ENCODE data around the gene LRRC42. TPM values are rescaled to one million over a fixed set of nuclear protein-coding genes. Genes with fewer than 3 reads are reported as not detected.

LRRC42 gene
- total and polyA plus RNA-seq, 4 donors, result 9.8 to 14.8 (median 10.9) TPM

GRCh38 chr1:53938136-53938830 is 7.9 kb upstream of the LRRC42 start:
- H3K9me3 ChIP-seq (ENCODE audit: control insufficient read depth in 4 of 4, low read length in 3 of 4), result peaks cover 0 to 4% (median under 1%) of the 10 kb centered on the region in 4 donors
- H3K9ac ChIP-seq (ENCODE audit: low read depth in 1 of 2, low read length in 2 of 2), result no peak overlapping the region
- no peak for DNase-seq (ENCODE audit: low spot score)
- no peak overlapping the region for H3K27ac ChIP-seq (ENCODE audit: low read depth in 1 of 2, low read length in 2 of 2)
- peaks cover 0 to 3% (median 1%) of the 10 kb centered on the region in 4 donors for H3K36me3 ChIP-seq (ENCODE audit: control insufficient read depth in 4 of 4, insufficient read depth in 3 of 4, low read depth in 1 of 4, low read length in 3 of 4)
- no peaks in the 10 kb centered on the region for H3K27me3 ChIP-seq (ENCODE audit: control insufficient read depth in 4 of 4, insufficient read depth in 4 of 4, low read length in 3 of 4)
- peaks cover 0 to 2% (median 0%) of the 10 kb centered on the region in 4 donors for H3K4me1 ChIP-seq (ENCODE audit: control insufficient read depth in 4 of 4, insufficient read depth in 4 of 4, low read length in 3 of 4)
- no peak overlapping the region for H3K4me3 ChIP-seq (ENCODE audit: low read depth in 1 of 3, low read length in 3 of 3)
- no peak for TF ChIP-seq HNF4G (IDR thresholded peaks at IDR 0.05)
- TF ChIP-seq ATF3 (IDR thresholded peaks at IDR 0.05), result no peak
- no peak for TF ChIP-seq GABPA (IDR thresholded peaks at IDR 0.05 in 1 of 2, conservative IDR thresholded peaks at IDR 0.05 in 1 of 2)
- TF ChIP-seq CTCF (IDR thresholded peaks at IDR 0.05; ENCODE audit: low read depth, low read length, missing input control), result no peak
- TF ChIP-seq EGR1 (IDR thresholded peaks at IDR 0.05; ENCODE audit: low read depth in 2 of 2), result no peak
- TF ChIP-seq FOXA2 (IDR thresholded peaks at IDR 0.05), result no peak
- 96% methylated on average over 4 of the region's 4 CpGs for WGBS

- TF ChIP-seq TAF1 (conservative IDR thresholded peaks at IDR 0.05) (no peak), RAD21 (IDR thresholded peaks at IDR 0.05) (no peak), FOXA2 (IDR thresholded peaks at IDR 0.05) (no peak), JUND (IDR thresholded peaks at IDR 0.05) (no peak), YY1 (IDR thresholded peaks at IDR 0.05) (no peak), GABPA (IDR thresholded peaks at IDR 0.05 in 1 of 2, conservative IDR thresholded peaks at IDR 0.05 in 1 of 2) (no peak), FOXA1 (IDR thresholded peaks at IDR 0.05) (no peak), ZBTB33 (IDR thresholded peaks at IDR 0.05) (no peak)
- Histone ChIP-seq H3K27ac (ENCODE audit: low read depth in 1 of 2, low read length in 2 of 2) (no peak overlapping the region), H3K4me3 (ENCODE audit: low read depth in 1 of 3, low read length in 3 of 3) (no peak overlapping the region), H3K36me3 (ENCODE audit: control insufficient read depth in 4 of 4, insufficient read depth in 3 of 4, low read depth in 1 of 4, low read length in 3 of 4) (no peaks in the 10 kb centered on the region), H3K27me3 (ENCODE audit: control insufficient read depth in 4 of 4, insufficient read depth in 4 of 4, low read length in 3 of 4) (no peaks in the 10 kb centered on the region), H3K9ac (ENCODE audit: low read depth in 1 of 2, low read length in 2 of 2) (no peak overlapping the region), H3K9me3 (ENCODE audit: control insufficient read depth in 4 of 4, low read length in 3 of 4) (no peaks in the 10 kb centered on the region), H3K4me1 (ENCODE audit: control insufficient read depth in 4 of 4, insufficient read depth in 4 of 4, low read length in 3 of 4) (peaks cover 0 to 18% (median 12%) of the 10 kb centered on the region in 4 donors)
- DNase-seq (ENCODE audit: low spot score), result no peak
- whole genome bisulfite sequencing, result 92% methylated on average over 7 of the region's 7 CpGs
Measured at GRCh38 chr1:53942127-53942957, 3.8 kb upstream of the LRRC42 start.
